Measurements from ENCODE around the gene ODC1.
"Not testable (repeated sequence)": the region's sequence is repeated elsewhere in the genome, so short reads cannot be mapped to it uniquely, and the experiment has no call there.

GRCh38 chr2:10487741-10488104 lies 39.6 kb upstream of the ODC1 start:
- TF ChIP-seq POLR2A (IDR thresholded peaks at IDR 0.05; ENCODE audit: low read length); GATA1 (IDR thresholded peaks at IDR 0.05; ENCODE audit: low read depth, low read length): not testable (repeated sequence)

All from erythroblast (primary cell).